GM23338 (cell line): ENCODE data around the gene STIM2. TPM values are rescaled to one million over a fixed set of nuclear protein-coding genes. Genes with fewer than 3 reads are reported as not detected.

Source experiments
- ATAC-seq: fragments of 200-7000 bp; cut with Tn5 transposase; 3 replicates; pipeline ENCODE4 v1.9.1; 2020
- DNase-seq: peaks from one replicate; pipeline ENCODE4 v3.0.0-alpha.2; 2015; ENCODE audit warnings: low spot score
- H2AFZ ChIP-seq: fragments of 200-600 bp; sonication (generic); 2 replicates; pipeline ENCODE4 v1.8.0; 2016; ENCODE audit warnings: antibody characterized with exemption, mild to moderate bottlenecking, moderate library complexity
- H3F3A ChIP-seq: fragments of 200-600 bp; sonication (generic); replicated peaks from 2 replicates; pipeline ENCODE4 v1.8.0; 2017; ENCODE audit warnings: antibody characterized with exemption, mixed run types, low read depth
- H3K27ac ChIP-seq: fragments of 200-600 bp; sonication (generic); 2 replicates; pipeline ENCODE4 v1.6.1; 2016; ENCODE audit warnings: low read depth
- H3K27me3 ChIP-seq: fragments of 200-600 bp; sonication (generic); 2 replicates; pipeline ENCODE4 v1.8.0; 2016; ENCODE audit warnings: mild to moderate bottlenecking, mixed run types, moderate library complexity; ENCODE audit not compliant: insufficient read depth
- H3K36me3 ChIP-seq: fragments of 200-600 bp; sonication (generic); 2 replicates; pipeline ENCODE4 v1.8.0; 2016; ENCODE audit warnings: mild to moderate bottlenecking; ENCODE audit not compliant: insufficient read depth
- H3K4me1 ChIP-seq: fragments of 200-600 bp; sonication (generic); 2 replicates; pipeline ENCODE4 v1.8.0; 2016; ENCODE audit warnings: mild to moderate bottlenecking, moderate library complexity; ENCODE audit not compliant: insufficient read depth
- H3K4me2 ChIP-seq: fragments of 200-600 bp; sonication (generic); 2 replicates; pipeline ENCODE4 v1.7.1; 2017; ENCODE audit warnings: mixed run types
- H3K4me3 ChIP-seq: fragments of 200-600 bp; sonication (generic); 2 replicates; pipeline ENCODE4 v1.6.1; 2016; ENCODE audit warnings: mixed run types
- H3K79me2 ChIP-seq: fragments of 200-600 bp; sonication (generic); replicated peaks from 2 replicates; pipeline ENCODE4 v1.8.0; 2017; ENCODE audit warnings: mild to moderate bottlenecking; ENCODE audit not compliant: insufficient read depth
- H3K9me2 ChIP-seq: fragments of 200-600 bp; sonication (generic); 2 replicates; pipeline ENCODE4 v1.8.0; 2017; ENCODE audit not compliant: insufficient read depth
- H4K20me1 ChIP-seq: fragments of 200-600 bp; sonication (generic); replicated peaks from 2 replicates; pipeline ENCODE4 v1.8.0; 2017; ENCODE audit warnings: mild to moderate bottlenecking; ENCODE audit not compliant: insufficient read depth
- H3K27ac Mint-ChIP-seq: 2 replicates; pipeline ENCODE4 v1.8.0; 2020; ENCODE audit warnings: inconsistent platforms, mild to moderate bottlenecking, moderate library complexity, mixed read lengths
- H3K27me3 Mint-ChIP-seq: 3 replicates; pipeline ENCODE4 v1.8.0; 2022; ENCODE audit warnings: low read depth, mild to moderate bottlenecking, moderate library complexity, mixed read lengths, inconsistent platforms; ENCODE audit not compliant: insufficient read depth, poor library complexity
- H3K36me3 Mint-ChIP-seq: 3 replicates; pipeline ENCODE4 v1.8.0; 2021; ENCODE audit warnings: low read depth, mild to moderate bottlenecking, inconsistent platforms, moderate library complexity, mixed read lengths
- H3K4me1 Mint-ChIP-seq: 3 replicates; pipeline ENCODE4 v1.8.0; 2020; ENCODE audit warnings: mild to moderate bottlenecking, inconsistent platforms, mixed read lengths
- H3K4me3 Mint-ChIP-seq: 3 replicates; pipeline ENCODE4 v1.8.0; 2021; ENCODE audit warnings: moderate library complexity, mild to moderate bottlenecking, inconsistent platforms, mixed read lengths
- H3K9me3 Mint-ChIP-seq: 3 replicates; pipeline ENCODE4 v1.8.0; 2020; ENCODE audit warnings: moderate library complexity, mild to moderate bottlenecking, inconsistent platforms, mixed read lengths
- CREB1 ChIP-seq: fragments of 250-450 bp; sonication (Bioruptor Pico); IDR thresholded peaks from 2 replicates; pipeline ENCODE4 v1.5.0; 2020; ENCODE audit warnings: low read depth, mild to moderate bottlenecking, moderate library complexity
- EZH2 ChIP-seq: fragments of 200-600 bp; sonication (generic); IDR thresholded peaks from one replicate; pipeline ENCODE4 v1.8.0; 2017; ENCODE audit warnings: antibody characterized with exemption, mild to moderate bottlenecking, low read depth; ENCODE audit not compliant: unreplicated experiment
- EZH2phosphoT487 ChIP-seq: fragments of 200-600 bp; sonication (generic); IDR thresholded peaks from one replicate; pipeline ENCODE4 v1.8.1; 2018; ENCODE audit warnings: antibody characterized with exemption; ENCODE audit not compliant: unreplicated experiment
- JUNB ChIP-seq: IDR thresholded peaks from one replicate; pipeline ENCODE4 v1.6.1; 2016; ENCODE audit warnings: antibody characterized with exemption; ENCODE audit not compliant: unreplicated experiment
- NANOG ChIP-seq: IDR thresholded peaks from 2 replicates; pipeline ENCODE4 v1.6.1; 2016; ENCODE audit warnings: antibody characterized with exemption, borderline replicate concordance
- POLR2AphosphoS5 ChIP-seq: IDR thresholded peaks from 2 replicates; pipeline ENCODE4 v1.6.1; 2016; ENCODE audit warnings: antibody characterized with exemption, low read depth
- REST ChIP-seq: IDR thresholded peaks from one replicate; pipeline ENCODE4 v1.6.1; 2018; ENCODE audit warnings: antibody characterized with exemption; ENCODE audit not compliant: unreplicated experiment
- STAT1 ChIP-seq: IDR thresholded peaks from one replicate; pipeline ENCODE4 v1.6.1; 2016; ENCODE audit warnings: antibody characterized with exemption; ENCODE audit not compliant: unreplicated experiment
- ZNF114 ChIP-seq: fragments of 250-450 bp; sonication (Bioruptor Pico); IDR thresholded peaks from 2 replicates; pipeline ENCODE4 v1.5.0; 2020; ENCODE audit warnings: mild to moderate bottlenecking, moderate library complexity
- ZNF331 ChIP-seq: fragments of 250-450 bp; sonication (Bioruptor Pico); IDR thresholded peaks from 2 replicates; pipeline ENCODE4 v1.5.0; 2020; ENCODE audit warnings: low read depth, mild to moderate bottlenecking, moderate library complexity
- polyA plus RNA-seq: library from polyadenylated mRNA; unstranded; fragments of >200 nt; fragmentation: Nextera tagmentation; extraction: Ambion mirVana; gene quantifications from 2 replicates; pipeline ENCODE4 v1.2.1, GENCODE V29; 2016
- total RNA-seq: library from RNA; depleted of rRNA; stranded (reverse); fragments of >200 nt; shearing (Covaris generic); gene quantifications from 2 replicates; pipeline ENCODE4 v1.2.3, GENCODE V29; 2014
- TF ChIP-seq, protein P1 (sequence below): IDR thresholded peaks from 2 replicates; pipeline ENCODE4 v1.6.1; 2016; ENCODE audit warnings: antibody characterized with exemption
- TF ChIP-seq, protein P2 (sequence below), 2 experiments: fragments of 200-600 bp in 1 of 2; sonication (generic) in 1 of 2; conservative IDR thresholded peaks; 2 replicates each; pipeline versions ENCODE4 v1.5.1 to v1.6.1; 2016 to 2017; ENCODE audit warnings: antibody characterized with exemption in 2 of 2, low read depth in 2 of 2, mild to moderate bottlenecking in 2 of 2, moderate library complexity in 1 of 2
- TF ChIP-seq, protein P3 (sequence below): fragments of 250-450 bp; sonication (Bioruptor Pico); IDR thresholded peaks from 2 replicates; pipeline ENCODE4 v1.5.0; 2020; ENCODE audit warnings: mild to moderate bottlenecking, moderate library complexity

STIM2 gene
- total and polyA plus RNA-seq, 2 experiments from 2014 or later = 13.1 to 17.8 TPM

DNA sequence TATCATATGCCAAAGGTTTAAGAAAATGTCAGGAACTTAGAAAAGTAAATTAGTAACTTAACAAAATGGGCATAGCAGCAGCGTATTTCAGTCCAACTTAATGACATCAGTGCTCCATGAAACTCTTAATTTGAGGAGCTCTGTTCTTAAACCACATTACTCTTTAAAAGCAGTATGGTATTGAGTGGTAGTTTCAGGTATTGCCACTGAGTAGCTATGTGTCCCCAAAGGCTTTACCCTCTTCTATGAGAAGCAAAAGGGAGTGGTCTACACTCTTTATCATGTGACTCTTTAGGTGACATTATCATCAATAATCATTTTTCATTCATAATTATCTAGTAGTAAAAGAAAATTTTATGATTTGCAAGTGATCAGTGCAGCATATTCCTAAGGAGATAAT lies 158.3 kb downstream of the STIM2 start:
- TF ChIP-seq NANOG = no peak
- TF ChIP-seq ZNF331 (CRISPR knock-in tag) = no peak
- TF ChIP-seq CREB1 = no peak
- TF ChIP-seq, protein P1, sequence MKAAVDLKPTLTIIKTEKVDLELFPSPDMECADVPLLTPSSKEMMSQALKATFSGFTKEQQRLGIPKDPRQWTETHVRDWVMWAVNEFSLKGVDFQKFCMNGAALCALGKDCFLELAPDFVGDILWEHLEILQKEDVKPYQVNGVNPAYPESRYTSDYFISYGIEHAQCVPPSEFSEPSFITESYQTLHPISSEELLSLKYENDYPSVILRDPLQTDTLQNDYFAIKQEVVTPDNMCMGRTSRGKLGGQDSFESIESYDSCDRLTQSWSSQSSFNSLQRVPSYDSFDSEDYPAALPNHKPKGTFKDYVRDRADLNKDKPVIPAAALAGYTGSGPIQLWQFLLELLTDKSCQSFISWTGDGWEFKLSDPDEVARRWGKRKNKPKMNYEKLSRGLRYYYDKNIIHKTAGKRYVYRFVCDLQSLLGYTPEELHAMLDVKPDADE = no peak
- no peak for TF ChIP-seq JUNB
- no peak for TF ChIP-seq STAT1
- TF ChIP-seq REST = no peak
- TF ChIP-seq EZH2 = no peak
- TF ChIP-seq ZNF114 = no peak
- TF ChIP-seq POLR2AphosphoS5 = no peak
- TF ChIP-seq EZH2phosphoT487 = no peak
- TF ChIP-seq, protein P2, sequence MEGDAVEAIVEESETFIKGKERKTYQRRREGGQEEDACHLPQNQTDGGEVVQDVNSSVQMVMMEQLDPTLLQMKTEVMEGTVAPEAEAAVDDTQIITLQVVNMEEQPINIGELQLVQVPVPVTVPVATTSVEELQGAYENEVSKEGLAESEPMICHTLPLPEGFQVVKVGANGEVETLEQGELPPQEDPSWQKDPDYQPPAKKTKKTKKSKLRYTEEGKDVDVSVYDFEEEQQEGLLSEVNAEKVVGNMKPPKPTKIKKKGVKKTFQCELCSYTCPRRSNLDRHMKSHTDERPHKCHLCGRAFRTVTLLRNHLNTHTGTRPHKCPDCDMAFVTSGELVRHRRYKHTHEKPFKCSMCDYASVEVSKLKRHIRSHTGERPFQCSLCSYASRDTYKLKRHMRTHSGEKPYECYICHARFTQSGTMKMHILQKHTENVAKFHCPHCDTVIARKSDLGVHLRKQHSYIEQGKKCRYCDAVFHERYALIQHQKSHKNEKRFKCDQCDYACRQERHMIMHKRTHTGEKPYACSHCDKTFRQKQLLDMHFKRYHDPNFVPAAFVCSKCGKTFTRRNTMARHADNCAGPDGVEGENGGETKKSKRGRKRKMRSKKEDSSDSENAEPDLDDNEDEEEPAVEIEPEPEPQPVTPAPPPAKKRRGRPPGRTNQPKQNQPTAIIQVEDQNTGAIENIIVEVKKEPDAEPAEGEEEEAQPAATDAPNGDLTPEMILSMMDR (conservative IDR thresholded peaks at IDR 0.05; ENCODE audit: low read depth in 2 of 2) = no peak
- TF ChIP-seq, protein P3, sequence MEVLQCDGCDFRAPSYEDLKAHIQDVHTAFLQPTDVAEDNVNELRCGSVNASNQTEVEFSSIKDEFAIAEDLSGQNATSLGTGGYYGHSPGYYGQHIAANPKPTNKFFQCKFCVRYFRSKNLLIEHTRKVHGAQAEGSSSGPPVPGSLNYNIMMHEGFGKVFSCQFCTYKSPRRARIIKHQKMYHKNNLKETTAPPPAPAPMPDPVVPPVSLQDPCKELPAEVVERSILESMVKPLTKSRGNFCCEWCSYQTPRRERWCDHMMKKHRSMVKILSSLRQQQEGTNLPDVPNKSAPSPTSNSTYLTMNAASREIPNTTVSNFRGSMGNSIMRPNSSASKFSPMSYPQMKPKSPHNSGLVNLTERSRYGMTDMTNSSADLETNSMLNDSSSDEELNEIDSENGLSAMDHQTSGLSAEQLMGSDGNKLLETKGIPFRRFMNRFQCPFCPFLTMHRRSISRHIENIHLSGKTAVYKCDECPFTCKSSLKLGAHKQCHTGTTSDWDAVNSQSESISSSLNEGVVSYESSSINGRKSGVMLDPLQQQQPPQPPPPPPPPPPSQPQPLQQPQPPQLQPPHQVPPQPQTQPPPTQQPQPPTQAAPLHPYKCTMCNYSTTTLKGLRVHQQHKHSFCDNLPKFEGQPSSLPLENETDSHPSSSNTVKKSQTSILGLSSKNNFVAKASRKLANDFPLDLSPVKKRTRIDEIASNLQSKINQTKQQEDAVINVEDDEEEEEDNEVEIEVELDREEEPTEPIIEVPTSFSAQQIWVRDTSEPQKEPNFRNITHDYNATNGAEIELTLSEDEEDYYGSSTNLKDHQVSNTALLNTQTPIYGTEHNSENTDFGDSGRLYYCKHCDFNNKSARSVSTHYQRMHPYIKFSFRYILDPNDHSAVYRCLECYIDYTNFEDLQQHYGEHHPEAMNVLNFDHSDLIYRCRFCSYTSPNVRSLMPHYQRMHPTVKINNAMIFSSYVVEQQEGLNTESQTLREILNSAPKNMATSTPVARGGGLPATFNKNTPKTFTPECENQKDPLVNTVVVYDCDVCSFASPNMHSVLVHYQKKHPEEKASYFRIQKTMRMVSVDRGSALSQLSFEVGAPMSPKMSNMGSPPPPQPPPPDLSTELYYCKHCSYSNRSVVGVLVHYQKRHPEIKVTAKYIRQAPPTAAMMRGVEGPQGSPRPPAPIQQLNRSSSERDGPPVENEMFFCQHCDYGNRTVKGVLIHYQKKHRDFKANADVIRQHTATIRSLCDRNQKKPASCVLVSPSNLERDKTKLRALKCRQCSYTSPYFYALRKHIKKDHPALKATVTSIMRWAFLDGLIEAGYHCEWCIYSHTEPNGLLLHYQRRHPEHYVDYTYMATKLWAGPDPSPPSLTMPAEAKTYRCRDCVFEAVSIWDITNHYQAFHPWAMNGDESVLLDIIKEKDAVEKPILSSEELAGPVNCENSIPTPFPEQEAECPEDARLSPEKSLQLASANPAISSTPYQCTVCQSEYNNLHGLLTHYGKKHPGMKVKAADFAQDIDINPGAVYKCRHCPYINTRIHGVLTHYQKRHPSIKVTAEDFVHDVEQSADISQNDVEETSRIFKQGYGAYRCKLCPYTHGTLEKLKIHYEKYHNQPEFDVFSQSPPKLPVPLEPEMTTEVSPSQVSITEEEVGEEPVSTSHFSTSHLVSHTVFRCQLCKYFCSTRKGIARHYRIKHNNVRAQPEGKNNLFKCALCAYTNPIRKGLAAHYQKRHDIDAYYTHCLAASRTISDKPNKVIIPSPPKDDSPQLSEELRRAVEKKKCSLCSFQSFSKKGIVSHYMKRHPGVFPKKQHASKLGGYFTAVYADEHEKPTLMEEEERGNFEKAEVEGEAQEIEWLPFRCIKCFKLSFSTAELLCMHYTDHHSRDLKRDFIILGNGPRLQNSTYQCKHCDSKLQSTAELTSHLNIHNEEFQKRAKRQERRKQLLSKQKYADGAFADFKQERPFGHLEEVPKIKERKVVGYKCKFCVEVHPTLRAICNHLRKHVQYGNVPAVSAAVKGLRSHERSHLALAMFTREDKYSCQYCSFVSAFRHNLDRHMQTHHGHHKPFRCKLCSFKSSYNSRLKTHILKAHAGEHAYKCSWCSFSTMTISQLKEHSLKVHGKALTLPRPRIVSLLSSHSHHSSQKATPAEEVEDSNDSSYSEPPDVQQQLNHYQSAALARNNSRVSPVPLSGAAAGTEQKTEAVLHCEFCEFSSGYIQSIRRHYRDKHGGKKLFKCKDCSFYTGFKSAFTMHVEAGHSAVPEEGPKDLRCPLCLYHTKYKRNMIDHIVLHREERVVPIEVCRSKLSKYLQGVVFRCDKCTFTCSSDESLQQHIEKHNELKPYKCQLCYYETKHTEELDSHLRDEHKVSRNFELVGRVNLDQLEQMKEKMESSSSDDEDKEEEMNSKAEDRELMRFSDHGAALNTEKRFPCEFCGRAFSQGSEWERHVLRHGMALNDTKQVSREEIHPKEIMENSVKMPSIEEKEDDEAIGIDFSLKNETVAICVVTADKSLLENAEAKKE = no peak
- Histone ChIP-seq H3F3A (no peaks in the 10 kb centered on the region), H2AFZ (no peak overlapping the region), H3K27me3 (no peaks in the 10 kb centered on the region), H3K4me3 (no peak overlapping the region), H3K4me2 (no peak overlapping the region), H3K27ac (no peak overlapping the region), H4K20me1 (no peaks in the 10 kb centered on the region), H3K4me1 (peaks cover 9% of the 10 kb centered on the region), H3K79me2 (no peaks in the 10 kb centered on the region), H3K9me2 (no peaks in the 10 kb centered on the region), H3K36me3 (no peaks in the 10 kb centered on the region)
- Mint-ChIP-seq H3K4me1 (peaks cover 10% of the 10 kb centered on the region; the same call in 2 of the 3 replicates), H3K27me3 (peaks cover 4% of the 10 kb centered on the region), H3K4me3 (no peak overlapping the region), H3K27ac (no peak overlapping the region), H3K9me3 (no peaks in the 10 kb centered on the region), H3K36me3 (peaks cover 6% of the 10 kb centered on the region; the same call in 1 of the 3 replicates)
- no peak for DNase-seq
- no peak for ATAC-seq
